ENCODE measurements around the gene IDH3G.

IDH3G gene

GRCh38 chrX:153814591-153815315, 20.6 kb upstream of the IDH3G start:
- no peak for DNase-seq

GRCh38 chrX:153813161-153813560, 19.0 kb upstream of the IDH3G start:
- DNase-seq: no peak

- DNase-seq: no peak
These were observed 18.0 kb upstream of the IDH3G start for GRCh38 chrX:153812220-153812619.

DNA sequence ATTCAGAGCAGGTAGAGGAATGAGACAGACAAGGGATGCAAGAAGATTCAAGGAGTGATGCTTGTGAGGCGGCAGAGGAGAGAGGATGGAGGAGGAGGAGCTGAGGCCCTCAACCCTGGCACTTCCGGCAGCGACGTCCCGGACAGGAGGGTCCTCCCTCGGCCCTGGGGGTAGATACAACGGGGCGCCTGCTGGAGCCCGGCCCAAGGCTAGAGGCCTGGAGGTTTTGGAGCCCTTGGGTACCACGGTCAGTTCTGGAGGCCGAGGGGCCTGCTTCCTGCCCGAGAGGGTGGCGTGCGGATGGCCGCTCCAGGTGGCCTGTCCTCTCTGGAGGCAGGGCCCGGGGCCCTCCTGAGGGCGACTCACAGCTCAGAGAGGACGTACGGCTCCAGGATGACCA, 13.8 kb upstream of the IDH3G start:
- no peak for DNase-seq

DNA sequence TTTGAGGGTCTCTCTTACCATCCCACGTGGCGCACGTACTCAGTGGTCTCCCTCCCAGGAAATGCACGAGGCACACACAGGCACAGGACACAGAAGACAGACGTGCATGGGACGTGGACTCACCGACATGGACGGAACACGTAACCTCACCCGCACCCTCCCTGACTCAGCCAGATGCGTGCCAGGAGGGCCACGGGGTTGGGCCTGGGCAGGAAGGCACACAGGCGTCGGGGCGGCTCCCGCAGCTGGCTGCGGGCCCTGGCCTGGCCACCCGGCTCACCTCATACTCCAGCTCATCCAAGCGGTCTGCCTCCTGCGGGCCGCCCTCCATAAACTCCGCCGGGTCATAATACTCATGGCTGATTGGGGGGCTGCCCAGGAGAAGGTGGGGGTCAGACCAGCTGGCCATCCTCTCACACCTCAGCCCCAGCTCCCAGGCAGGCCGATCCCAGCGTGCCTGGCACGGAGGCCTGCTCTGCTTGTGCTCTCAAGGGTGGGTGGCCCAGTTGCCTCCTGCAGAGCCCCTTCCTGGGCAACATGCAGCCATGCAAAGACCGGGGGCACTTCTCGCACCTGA, 12.9 kb upstream of the IDH3G start:
- no peak for DNase-seq

- DNase-seq: no peak
These were observed 11.3 kb upstream of the IDH3G start for GRCh38 chrX:153805436-153805835.

DNA sequence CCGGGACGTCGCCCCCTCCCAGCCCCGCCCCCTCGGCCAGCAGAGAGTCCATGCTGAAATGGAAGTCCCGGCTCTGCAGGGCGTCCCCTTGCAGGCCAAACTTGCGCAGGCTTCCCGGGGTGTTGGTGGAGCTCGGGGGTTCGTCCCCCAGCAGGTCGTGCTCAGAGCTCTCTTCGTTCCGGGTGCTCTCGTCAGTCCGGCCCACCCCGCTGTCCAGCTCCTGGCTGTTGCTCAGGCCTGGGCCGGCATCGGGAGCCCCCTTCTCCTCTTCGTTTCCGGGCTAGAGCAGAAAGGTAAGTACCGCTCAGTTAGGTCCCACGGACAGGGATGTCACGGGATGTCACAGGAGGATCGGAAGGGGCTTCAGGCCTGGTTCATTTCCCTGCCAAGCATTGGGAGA, 10.4 kb upstream of the IDH3G start:
- no peak for DNase-seq

- no peak for DNase-seq
These were observed 10.0 kb upstream of the IDH3G start for GRCh38 chrX:153804100-153804595.

GRCh38 chrX:153803211-153804099, 9.3 kb upstream of the IDH3G start:
- no peak for DNase-seq

- no peak for DNase-seq
These were observed 8.4 kb upstream of the IDH3G start for GRCh38 chrX:153802513-153803045.

- no peak for DNase-seq
These were observed 7.5 kb upstream of the IDH3G start for GRCh38 chrX:153801669-153802068.

DNA sequence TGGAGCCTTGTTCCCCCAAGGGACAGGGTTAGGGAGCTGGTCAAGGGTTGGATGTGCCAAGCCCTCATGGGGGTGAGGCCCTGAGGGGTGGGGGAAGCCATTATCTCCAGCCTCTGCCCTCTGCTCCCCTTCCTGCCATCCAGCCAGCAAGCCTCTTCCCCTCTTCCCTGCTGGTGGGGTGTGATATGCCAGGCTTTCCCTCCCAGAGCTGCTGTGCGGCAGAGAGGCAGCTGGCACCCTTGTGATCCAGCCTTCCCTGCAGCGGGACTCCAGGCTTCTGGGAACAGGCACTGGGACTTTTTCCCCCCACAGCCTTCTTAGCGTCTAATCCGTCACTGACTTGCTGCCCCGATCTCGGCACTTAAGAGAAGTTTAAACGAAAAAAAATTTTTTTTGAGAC, 6.6 kb upstream of the IDH3G start:
- DNase-seq: no peak

GRCh38 chrX:153800177-153800722, 6.1 kb upstream of the IDH3G start:
- no peak for DNase-seq

GRCh38 chrX:153799326-153799725, 5.2 kb upstream of the IDH3G start:
- no peak for DNase-seq

DNA sequence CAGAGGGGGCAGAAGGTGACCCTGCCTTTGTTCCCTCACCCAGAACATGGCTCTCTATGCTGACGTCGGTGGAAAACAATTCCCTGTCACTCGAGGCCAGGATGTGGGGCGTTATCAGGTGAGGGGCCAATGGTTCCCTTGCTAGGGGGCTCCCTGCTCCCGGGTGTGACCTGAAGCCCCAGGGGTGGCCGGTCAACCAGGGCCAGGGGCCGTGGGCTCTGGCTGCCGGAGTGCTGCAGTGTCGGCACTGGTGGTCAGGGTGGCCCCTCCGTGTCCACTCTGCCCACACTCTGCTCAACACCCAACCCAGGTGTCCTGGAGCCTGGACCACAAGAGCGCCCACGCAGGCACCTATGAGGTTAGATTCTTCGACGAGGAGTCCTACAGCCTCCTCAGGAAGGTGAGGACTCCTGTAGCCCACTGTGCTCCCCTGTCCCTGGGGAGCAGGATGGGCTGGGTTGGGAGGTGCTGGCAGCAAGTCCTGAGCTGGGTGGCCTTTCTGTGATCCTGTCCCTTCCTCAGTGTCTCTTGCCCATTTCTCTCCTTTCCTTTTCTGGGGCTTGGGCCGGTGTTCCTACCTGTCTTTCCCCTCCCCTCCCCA, 3.3 kb upstream of the IDH3G start:
- no peak for DNase-seq

- peak; percentile 26 for DNase-seq
These were observed 982 bp upstream of the IDH3G start for GRCh38 chrX:153794897-153795816.

DNA sequence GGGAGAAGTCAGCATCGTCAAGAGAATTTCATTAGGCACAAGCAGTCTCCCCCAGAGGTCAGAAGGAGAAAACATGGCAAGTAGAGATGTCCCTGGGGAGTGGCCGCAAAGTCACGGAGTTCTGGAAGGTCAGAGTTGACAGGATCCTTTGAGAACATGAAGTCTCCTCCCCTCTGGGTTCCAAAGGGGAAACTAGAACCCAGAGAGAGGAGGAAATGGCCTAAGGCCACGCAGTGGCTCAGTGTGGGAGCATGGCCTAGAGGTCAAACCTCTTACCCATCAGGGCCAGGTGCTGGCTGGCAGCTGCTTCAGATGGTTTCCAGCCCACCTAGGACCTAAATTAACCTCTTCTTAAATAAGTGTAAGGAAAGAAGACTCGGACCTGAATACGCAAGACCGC, 884 bp downstream of the IDH3G start:
- no peak for DNase-seq

DNA sequence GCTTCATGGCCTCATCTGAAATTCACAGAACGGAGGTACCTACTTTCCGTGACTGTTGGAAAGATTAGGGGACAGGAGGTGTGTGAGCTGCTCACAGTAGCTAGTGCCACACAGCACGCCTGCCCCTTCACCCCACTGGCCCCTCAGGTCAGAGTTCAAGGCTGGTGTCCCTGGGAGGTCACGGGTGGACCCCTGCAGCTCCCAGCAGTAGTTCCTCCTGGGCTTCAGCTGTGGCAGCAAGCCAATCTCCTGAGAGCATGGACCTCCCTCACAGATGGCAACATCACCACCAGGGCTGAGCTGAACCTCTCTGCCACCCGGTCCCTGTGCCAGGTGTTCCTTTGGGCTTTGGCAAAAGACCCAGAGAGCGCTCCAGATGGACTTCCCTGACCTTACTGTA, 1.8 kb downstream of the IDH3G start:
- no peak for DNase-seq

DNA sequence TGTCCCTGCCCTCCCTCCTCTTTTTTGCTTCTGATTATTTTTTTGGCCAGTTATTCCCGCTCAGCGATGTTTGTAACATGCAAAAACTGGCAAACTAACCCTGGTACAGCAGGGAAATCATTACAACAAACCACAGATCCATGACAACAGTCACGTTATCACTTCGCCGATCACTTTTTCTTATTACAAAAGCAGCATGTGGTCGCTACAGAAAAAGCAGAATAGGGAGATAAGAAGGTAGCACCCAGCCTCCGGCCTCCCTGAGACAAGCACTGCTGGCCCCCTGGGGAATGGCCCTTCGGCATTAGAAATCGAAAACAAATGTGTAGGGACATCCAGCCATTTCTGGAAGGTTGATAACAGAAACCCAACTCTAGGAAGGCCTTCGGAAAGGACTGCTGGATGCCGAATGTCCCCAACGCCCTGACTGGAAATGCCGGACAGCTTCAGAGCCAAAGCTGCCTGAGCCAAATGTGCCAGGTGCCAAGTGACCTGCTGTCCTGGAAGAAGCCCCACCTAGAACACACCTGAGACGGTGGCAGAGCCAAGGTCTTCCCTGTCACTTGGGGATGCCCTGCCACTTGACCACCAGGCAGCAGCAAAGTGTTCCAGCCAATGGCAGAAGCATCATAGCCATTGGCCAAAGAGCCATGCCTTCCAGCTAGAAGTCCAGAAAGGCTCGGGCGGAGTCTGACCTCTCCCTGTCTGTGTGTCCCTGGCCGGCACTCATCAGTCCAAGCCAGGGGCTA, 2.9 kb downstream of the IDH3G start:
- no peak for DNase-seq

DNA sequence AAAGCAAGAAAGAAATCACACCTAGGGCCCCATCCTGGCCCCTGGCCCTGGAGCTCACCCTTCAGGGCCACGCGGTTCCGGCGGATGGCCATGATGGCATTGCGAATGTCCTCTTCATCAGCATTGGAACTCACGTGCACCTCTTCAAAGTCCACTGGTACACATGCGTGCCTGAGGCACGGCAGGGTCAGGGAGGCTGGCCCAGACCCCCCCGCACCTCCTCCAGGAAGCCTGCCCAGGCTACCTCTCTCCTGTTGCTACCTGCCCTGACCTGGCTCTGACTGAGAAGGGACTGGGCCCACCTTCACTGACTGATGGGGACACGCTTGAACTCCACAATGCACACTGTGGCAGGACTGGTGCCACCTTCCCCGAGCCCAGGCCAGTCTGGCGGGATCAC, 4.5 kb downstream of the IDH3G start:
- DNase-seq: no peak

DNA sequence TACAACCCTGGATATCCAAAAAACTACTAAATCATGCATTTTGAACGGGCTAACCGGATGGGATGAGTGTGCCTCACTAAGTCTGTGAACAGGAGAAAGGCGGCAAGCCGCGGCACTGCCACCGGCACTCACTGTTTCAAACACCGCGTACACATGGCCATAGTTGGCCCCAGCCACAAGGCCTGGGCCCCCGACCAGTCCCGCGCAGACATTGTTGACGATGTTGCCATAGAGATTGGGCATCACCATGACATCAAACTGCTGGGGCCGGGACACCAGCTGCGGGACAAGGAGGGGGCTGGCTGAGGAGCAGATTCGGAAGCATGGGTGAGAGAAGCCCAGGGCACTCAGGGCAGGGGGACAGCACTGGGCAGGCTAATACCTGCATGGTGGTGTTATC, 7.5 kb downstream of the IDH3G start:
- DNase-seq: no peak

Measured in stimulated activated CD4-positive, alpha-beta T cell treated with anti-CD3 and anti-CD28 coated beads, Interleukin-12 subunit alpha, Interleukin-12 subunit beta, amount 100 ng/mL, for 4 hours (primary cell).